HFFc6 (cell line): ENCODE data around the gene SUN3. TPM values are rescaled to one million over a fixed set of nuclear protein-coding genes. Genes with fewer than 3 reads are reported as not detected.
A peak's percentile ranks its signal among the peaks of the same experiment; 100 is the strongest.
"Not testable (repeated sequence)": the region's sequence is repeated elsewhere in the genome, so short reads cannot be mapped to it uniquely, and the experiment has no call there.

Source experiments
- DNase-seq: peaks from one replicate; pipeline ENCODE4 v3.0.0-alpha.2; 2018
- H3K27ac Mint-ChIP-seq: 2 replicates; pipeline ENCODE4 v1.8.0; 2020; ENCODE audit warnings: mild to moderate bottlenecking, mixed read lengths
- H3K27me3 Mint-ChIP-seq: 2 replicates; pipeline ENCODE4 v1.8.0; 2021; ENCODE audit warnings: mild to moderate bottlenecking, moderate library complexity, mixed read lengths; ENCODE audit not compliant: insufficient read depth
- H3K36me3 Mint-ChIP-seq: 2 replicates; pipeline ENCODE4 v1.8.0; 2021; ENCODE audit warnings: low read depth, mixed read lengths
- H3K4me1 Mint-ChIP-seq: 2 replicates; pipeline ENCODE4 v1.8.0; 2020; ENCODE audit warnings: low read depth, mixed read lengths
- H3K4me3 Mint-ChIP-seq: 2 replicates; pipeline ENCODE4 v1.8.0; 2020; ENCODE audit warnings: mild to moderate bottlenecking, moderate library complexity, mixed read lengths
- H3K9me3 Mint-ChIP-seq: 2 replicates; pipeline ENCODE4 v1.8.0; 2020; ENCODE audit warnings: mild to moderate bottlenecking, mixed read lengths
- total RNA-seq, 6 experiments: library from RNA; stranded (reverse); fragmentation: NEBNext Ultra II Directional; extraction: Animal tissue kit (Norgen Biotek cat#: 25700); gene quantifications; 2 replicates in 1 of 6; 3 replicates in 5 of 6; pipeline ENCODE4 v1.2.3, GENCODE V29; 2021
- TF ChIP-seq, protein P1 (sequence below): fragments of 200-600 bp; sonication (generic); IDR thresholded peaks from 2 replicates; pipeline ENCODE4 v1.5.0; 2021; ENCODE audit warnings: antibody characterized with exemption, mild to moderate bottlenecking

Gene SUN3
- total RNA-seq, 6 experiments from 2014 or later: 1.1 to 2.1 (median 1.7) TPM; not detected in 2

DNA sequence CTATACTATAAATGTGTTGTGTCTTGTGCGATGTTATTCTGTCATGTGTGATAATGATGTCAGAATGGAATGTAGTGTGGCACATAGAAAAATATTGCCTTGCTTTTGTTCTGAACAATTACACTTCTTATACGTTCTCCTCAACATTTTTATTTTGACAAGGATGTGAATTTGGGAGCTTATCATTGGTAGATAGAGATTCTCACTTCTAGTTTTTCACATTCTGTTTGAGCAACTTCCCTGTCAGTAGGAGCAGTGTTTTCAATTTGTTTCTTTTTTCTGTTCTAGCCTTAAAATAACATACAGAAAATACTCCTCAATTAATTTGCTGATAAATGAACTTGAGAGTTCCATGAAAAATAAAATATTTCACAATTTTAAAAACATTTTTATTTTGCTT is 17.6 kb downstream of the SUN3 start:
- no peaks in the 10 kb centered on the region for H3K9me3 Mint-ChIP-seq
- TF ChIP-seq, protein P1, sequence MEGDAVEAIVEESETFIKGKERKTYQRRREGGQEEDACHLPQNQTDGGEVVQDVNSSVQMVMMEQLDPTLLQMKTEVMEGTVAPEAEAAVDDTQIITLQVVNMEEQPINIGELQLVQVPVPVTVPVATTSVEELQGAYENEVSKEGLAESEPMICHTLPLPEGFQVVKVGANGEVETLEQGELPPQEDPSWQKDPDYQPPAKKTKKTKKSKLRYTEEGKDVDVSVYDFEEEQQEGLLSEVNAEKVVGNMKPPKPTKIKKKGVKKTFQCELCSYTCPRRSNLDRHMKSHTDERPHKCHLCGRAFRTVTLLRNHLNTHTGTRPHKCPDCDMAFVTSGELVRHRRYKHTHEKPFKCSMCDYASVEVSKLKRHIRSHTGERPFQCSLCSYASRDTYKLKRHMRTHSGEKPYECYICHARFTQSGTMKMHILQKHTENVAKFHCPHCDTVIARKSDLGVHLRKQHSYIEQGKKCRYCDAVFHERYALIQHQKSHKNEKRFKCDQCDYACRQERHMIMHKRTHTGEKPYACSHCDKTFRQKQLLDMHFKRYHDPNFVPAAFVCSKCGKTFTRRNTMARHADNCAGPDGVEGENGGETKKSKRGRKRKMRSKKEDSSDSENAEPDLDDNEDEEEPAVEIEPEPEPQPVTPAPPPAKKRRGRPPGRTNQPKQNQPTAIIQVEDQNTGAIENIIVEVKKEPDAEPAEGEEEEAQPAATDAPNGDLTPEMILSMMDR: no peak
- peaks cover 18% of the 10 kb centered on the region; the same call in 1 of the 2 replicates for H3K4me1 Mint-ChIP-seq
- no peak overlapping the region for H3K27ac Mint-ChIP-seq
- DNase-seq: no peak
- H3K4me3 Mint-ChIP-seq: no peak overlapping the region
- H3K27me3 Mint-ChIP-seq: peaks cover 6% of the 10 kb centered on the region; the same call in 1 of the 2 replicates
- H3K36me3 Mint-ChIP-seq: no peaks in the 10 kb centered on the region

DNA sequence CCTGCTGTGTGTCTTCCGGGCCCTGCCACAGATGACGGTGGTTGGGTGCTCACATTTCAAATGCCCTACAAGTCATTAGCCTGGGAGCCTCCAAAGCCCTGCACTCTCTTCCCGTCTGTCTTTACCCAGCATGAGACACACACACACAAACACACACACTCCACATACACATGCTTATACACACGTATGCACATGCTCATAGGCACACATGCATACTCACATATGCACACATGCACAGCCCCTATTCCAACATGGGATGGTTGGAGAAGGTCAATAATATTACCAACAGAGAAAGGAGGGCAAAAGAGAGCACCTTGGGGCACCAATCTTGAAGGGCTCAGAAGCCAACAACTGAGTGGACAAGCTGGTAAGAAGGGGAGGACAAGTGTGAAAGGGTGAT is 19.0 kb downstream of the SUN3 start:
- Mint-ChIP-seq H3K9me3 (no peaks in the 10 kb centered on the region), H3K36me3 (no peaks in the 10 kb centered on the region), H3K27ac (no peak overlapping the region), H3K4me1 (peaks cover 20% of the 10 kb centered on the region), H3K4me3 (no peak overlapping the region), H3K27me3 (peaks cover 2% of the 10 kb centered on the region; the same call in 1 of the 2 replicates)
- DNase-seq: no peak
- TF ChIP-seq, protein P1: no peak

DNA sequence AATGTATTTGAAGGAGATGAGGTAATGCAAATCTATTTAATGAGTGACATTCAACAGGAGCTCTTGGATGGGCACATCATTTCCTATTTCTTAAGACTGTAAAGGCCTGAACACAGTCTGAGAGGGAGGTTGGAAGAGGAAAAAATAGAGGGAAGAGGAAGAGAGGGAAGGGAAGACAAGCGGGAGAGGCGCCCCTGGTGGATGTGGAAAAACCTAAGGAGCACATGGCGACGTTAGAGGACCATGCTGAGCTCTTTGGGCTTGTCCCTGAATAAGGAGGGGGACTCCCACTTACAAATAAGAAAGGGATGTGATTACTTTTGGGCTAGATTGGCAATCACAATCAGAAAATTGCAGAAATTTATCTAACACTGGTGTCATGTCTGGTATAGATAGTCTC is 19.6 kb downstream of the SUN3 start:
- H3K27ac Mint-ChIP-seq: no peak overlapping the region
- no peaks in the 10 kb centered on the region for H3K36me3 Mint-ChIP-seq
- TF ChIP-seq, protein P1: peak; percentile 23
- H3K9me3 Mint-ChIP-seq: no peaks in the 10 kb centered on the region
- H3K4me3 Mint-ChIP-seq: no peak overlapping the region
- DNase-seq: no peak
- H3K4me1 Mint-ChIP-seq: peaks cover 17% of the 10 kb centered on the region
- peaks cover 2% of the 10 kb centered on the region; the same call in 1 of the 2 replicates for H3K27me3 Mint-ChIP-seq

DNA sequence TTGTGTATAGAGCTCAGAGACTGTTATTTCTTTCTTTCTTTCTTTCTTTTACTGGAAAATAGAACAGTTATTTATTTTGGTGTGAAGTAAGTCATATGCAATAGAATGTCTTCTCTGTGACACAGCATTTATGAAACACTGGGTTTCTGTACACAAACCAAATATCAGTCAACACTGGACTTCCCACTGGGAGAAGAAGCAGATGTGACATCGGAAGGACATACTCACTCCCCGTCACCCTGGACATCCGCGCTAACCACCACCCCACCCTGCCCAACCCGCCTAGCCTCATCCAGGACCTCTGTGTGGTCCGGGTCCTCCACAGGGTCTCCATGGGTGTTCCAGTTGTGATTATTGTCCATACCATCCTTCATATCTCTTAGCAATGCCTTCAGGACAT is 22.0 kb downstream of the SUN3 start:
- DNase-seq: no peak
- peaks cover 2% of the 10 kb centered on the region for H3K27me3 Mint-ChIP-seq

DNA sequence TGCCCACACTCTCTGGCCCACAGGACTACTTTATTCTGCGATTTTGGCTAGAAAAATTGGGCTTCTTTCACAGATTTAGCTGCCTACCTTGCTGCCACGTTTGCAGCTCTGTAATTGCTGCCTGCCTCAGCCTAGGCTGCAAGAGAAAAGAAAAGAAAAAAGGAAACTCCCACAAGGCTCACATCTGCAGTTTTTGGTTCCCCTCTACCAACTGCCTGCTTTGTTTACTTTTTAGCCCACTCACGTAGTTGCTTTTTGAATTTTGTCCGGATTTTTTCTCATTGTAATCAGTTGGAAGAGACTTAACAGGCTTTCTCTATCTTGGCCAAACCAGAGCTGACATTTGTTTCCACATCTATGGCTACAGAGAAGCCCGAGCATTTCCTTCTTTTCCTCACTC is 24.3 kb downstream of the SUN3 start:
- Mint-ChIP-seq H3K27ac (no peak overlapping the region), H3K36me3 (peaks cover 7% of the 10 kb centered on the region; the same call in 1 of the 2 replicates), H3K9me3 (peaks cover 7% of the 10 kb centered on the region), H3K4me1 (peaks cover 25% of the 10 kb centered on the region), H3K4me3 (no peak overlapping the region), H3K27me3 (peaks cover 2% of the 10 kb centered on the region)
- TF ChIP-seq, protein P1: no peak
- no peak for DNase-seq

More for the DNA sequence above, 22.0 kb downstream of the SUN3 start:
- Mint-ChIP-seq H3K36me3 (peaks cover 7% of the 10 kb centered on the region; the same call in 1 of the 2 replicates), H3K4me3 (no peak overlapping the region), H3K9me3 (peaks cover 7% of the 10 kb centered on the region), H3K4me1 (peaks cover 16% of the 10 kb centered on the region), H3K27ac (no peak overlapping the region)
- TF ChIP-seq, protein P1: no peak

DNA sequence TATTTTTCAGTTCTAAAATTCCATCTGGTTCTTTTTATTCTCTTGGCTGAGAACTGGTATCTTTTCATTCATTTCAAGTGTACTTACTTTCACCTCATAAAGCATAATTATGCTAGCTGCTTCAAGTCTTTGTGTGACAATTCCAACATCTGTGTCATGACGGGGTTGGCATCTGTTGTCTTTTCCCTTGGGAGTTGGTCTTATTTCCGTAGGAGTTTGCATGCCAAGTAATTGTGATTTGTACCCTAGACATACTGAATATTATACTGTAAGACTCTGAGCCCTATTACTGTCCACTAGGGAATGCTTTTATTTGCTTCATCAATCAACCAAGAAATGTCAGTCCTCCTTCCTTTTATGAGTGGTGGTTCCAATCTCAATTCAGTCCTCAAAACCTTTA is 24.9 kb downstream of the SUN3 start:
- peaks cover 7% of the 10 kb centered on the region; the same call in 1 of the 2 replicates for H3K36me3 Mint-ChIP-seq
- DNase-seq: no peak
- H3K27me3 Mint-ChIP-seq: peaks cover 2% of the 10 kb centered on the region
- peaks cover 26% of the 10 kb centered on the region for H3K4me1 Mint-ChIP-seq
- H3K27ac Mint-ChIP-seq: no peak overlapping the region
- H3K9me3 Mint-ChIP-seq: peaks cover 7% of the 10 kb centered on the region
- TF ChIP-seq, protein P1: no peak
- no peak overlapping the region for H3K4me3 Mint-ChIP-seq

DNA sequence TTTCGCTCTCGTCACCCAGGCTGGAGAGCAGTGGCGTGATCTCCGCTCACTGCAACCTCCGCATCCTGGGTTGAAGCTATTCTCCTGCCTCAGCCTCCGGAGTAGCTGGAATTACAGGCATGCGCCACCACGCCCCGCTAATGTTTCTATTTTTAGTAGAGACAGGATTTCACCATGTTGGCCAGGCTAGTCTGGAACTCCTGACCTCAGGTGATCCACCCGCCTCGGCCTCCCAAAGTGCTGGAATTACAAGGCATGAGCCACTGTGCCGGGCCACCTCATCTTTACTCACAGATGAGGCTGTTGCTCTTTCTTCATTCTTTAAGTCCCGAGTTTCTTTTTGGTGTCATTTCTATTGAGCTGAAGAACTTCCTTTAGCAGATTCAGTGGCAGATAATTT is 28.7 kb downstream of the SUN3 start:
- Mint-ChIP-seq H3K4me3 (peak overlapping the region; percentile 64), H3K4me1 (peaks cover 24% of the 10 kb centered on the region), H3K27ac (peak overlapping the region; percentile 29; the same call in 1 of the 2 replicates)
- H3K27me3 Mint-ChIP-seq, H3K36me3 Mint-ChIP-seq, H3K9me3 Mint-ChIP-seq: not testable (repeated sequence)
- peak; percentile 37 for DNase-seq
